ENCODE data around the gene RFNG. TPM values are rescaled to one million over a fixed set of nuclear protein-coding genes. Genes with fewer than 3 reads are reported as not detected.

RFNG gene
- total and polyA plus RNA-seq, 2 donors from 2014 or later = 29.8 to 47.3 TPM

GRCh38 chr17:82025401-82026107, 26.1 kb downstream of the RFNG start:
- DNase-seq (no peak), FAIRE-seq (no peak)
- Histone ChIP-seq H3K4me1 (ENCODE audit: control insufficient read depth in 2 of 3, insufficient read depth in 2 of 3, low read depth in 1 of 3, low read length in 3 of 3) (peaks cover 0 to 30% (median 6%) of the 10 kb centered on the region in 3 donors), H3K27me3 (ENCODE audit: control insufficient read depth, insufficient read depth, low read length) (no peaks in the 10 kb centered on the region), H3K27ac (ENCODE audit: low read depth in 2 of 2, low read length in 2 of 2) (no peak overlapping the region), H3K9me3 (ENCODE audit: control insufficient read depth in 2 of 3, insufficient read depth in 1 of 3, low read length in 3 of 3) (no peaks in the 10 kb centered on the region), H3K36me3 (ENCODE audit: control insufficient read depth in 2 of 3, insufficient read depth in 3 of 3, low read length in 3 of 3) (no peaks in the 10 kb centered on the region), H3K9ac (ENCODE audit: low read length in 3 of 3) (no peak overlapping the region), H3K4me3 (ENCODE audit: low read length in 3 of 3) (no peak overlapping the region)
- intact Hi-C loops (cut with DNase I) = no loop called here
- no peak for TF ChIP-seq CTCF (IDR thresholded peaks at IDR 0.05; ENCODE audit: borderline replicate concordance, extremely low read depth, insufficient read depth)

- intact Hi-C loops (cut with DNase I) = no loop called here
- Histone ChIP-seq H3K9me3 (ENCODE audit: control insufficient read depth in 2 of 3, insufficient read depth in 1 of 3, low read length in 3 of 3) (no peaks in the 10 kb centered on the region), H3K27me3 (ENCODE audit: control insufficient read depth, insufficient read depth, low read length) (no peaks in the 10 kb centered on the region), H3K36me3 (ENCODE audit: control insufficient read depth in 2 of 3, insufficient read depth in 3 of 3, low read length in 3 of 3) (no peaks in the 10 kb centered on the region), H3K27ac (ENCODE audit: low read depth in 2 of 2, low read length in 2 of 2) (no peak overlapping the region), H3K4me1 (ENCODE audit: control insufficient read depth in 2 of 3, insufficient read depth in 2 of 3, low read depth in 1 of 3, low read length in 3 of 3) (peaks cover 0 to 24% (median 6%) of the 10 kb centered on the region in 3 donors), H3K9ac (ENCODE audit: low read length in 3 of 3) (no peak overlapping the region), H3K4me3 (ENCODE audit: low read length in 3 of 3) (no peak overlapping the region)
- TF ChIP-seq CTCF (IDR thresholded peaks at IDR 0.05; ENCODE audit: borderline replicate concordance, extremely low read depth, insufficient read depth) = no peak
- DNase-seq (no peak), FAIRE-seq (no peak)
Measured at GRCh38 chr17:82024859-82025258, 26.8 kb downstream of the RFNG start.

DNA sequence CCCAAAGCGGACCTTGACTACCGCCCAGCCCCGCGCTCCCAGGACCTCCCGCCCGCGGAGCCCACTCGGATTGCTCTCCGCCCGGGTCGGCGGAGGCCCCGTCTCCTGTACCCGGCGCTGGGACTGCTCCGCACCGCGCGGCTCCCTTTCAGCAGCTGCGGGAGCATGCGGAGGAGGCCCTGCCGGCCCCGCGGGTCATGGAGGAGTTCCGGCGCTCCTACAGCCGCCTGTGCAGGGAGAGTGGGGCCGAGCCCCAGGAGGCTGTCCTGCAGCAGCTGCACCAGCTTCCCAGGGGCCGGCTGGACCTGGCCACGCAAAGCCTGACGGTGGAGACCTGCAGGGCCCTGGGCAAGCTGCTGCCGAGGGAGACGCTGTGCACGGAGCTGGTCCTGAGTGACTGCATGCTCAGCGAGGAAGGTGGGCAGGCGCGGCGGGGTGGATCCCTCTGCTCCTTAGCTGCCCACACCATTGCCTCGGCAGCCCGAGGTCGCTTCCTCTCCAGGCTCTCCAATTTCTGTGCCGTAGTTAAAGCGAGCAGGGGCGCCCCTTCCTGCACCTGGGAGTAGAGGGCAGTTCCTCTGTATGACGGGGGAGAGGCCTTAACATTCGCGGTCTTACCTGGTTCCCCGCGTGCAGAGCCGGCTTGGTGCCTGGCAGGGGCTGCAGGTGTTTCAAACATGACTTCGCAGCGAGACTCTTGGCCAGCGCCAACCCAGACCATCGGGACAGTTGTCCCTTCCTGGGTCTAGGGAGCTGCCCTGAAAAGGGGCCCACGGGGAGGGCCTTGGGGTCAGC, 28.0 kb downstream of the RFNG start:
- Histone ChIP-seq H3K9me3 (ENCODE audit: control insufficient read depth in 2 of 3, insufficient read depth in 1 of 3, low read length in 3 of 3) (no peaks in the 10 kb centered on the region), H3K4me3 (ENCODE audit: low read length in 3 of 3) (peak overlapping the region; percentile 36 to 63 (median 52)), H3K9ac (ENCODE audit: low read length in 3 of 3) (peak overlapping the region in 1 of 3 donors; percentile 34), H3K4me1 (ENCODE audit: control insufficient read depth in 2 of 3, insufficient read depth in 2 of 3, low read depth in 1 of 3, low read length in 3 of 3) (peaks cover 0 to 24% (median 6%) of the 10 kb centered on the region in 3 donors), H3K27ac (ENCODE audit: low read depth in 2 of 2, low read length in 2 of 2) (no peak overlapping the region), H3K27me3 (ENCODE audit: control insufficient read depth, insufficient read depth, low read length) (no peaks in the 10 kb centered on the region), H3K36me3 (ENCODE audit: control insufficient read depth in 2 of 3, insufficient read depth in 3 of 3, low read length in 3 of 3) (no peaks in the 10 kb centered on the region)
- no peak for FAIRE-seq
- peak in 2 of 5 donors; percentile 37 to 82 for DNase-seq
- no peak for TF ChIP-seq CTCF (IDR thresholded peaks at IDR 0.05; ENCODE audit: borderline replicate concordance, extremely low read depth, insufficient read depth)
- intact Hi-C loops (cut with DNase I) = no loop called here
